Measurements from ENCODE around the gene VDAC1.

VDAC1 gene

GRCh38 chr5:133995341-133995740 is 9.4 kb downstream of the VDAC1 start:
- H3K27ac ChIP-seq (ENCODE audit: low read length), result no peak overlapping the region
- no peaks in the 10 kb centered on the region for H3K9me3 ChIP-seq (ENCODE audit: control insufficient read depth, insufficient read depth, low read length)
- H3K36me3 ChIP-seq (ENCODE audit: control insufficient read depth, insufficient read depth, low read length), result peaks cover 7% of the 10 kb centered on the region; the same call in 1 of the 2 replicates
- no CpG with 5 or more reads among the region's 8 CpGs for WGBS (ENCODE audit: insufficient coverage, insufficient read length)
- H3K4me1 ChIP-seq (ENCODE audit: control insufficient read depth, insufficient read depth, low read length), result peaks cover 7% of the 10 kb centered on the region
- no peak overlapping the region for H3K4me3 ChIP-seq (ENCODE audit: low read length)
- DNase-seq (ENCODE audit: low read depth, low spot score), result no peak
- no peaks in the 10 kb centered on the region for H3K27me3 ChIP-seq (ENCODE audit: control insufficient read depth, insufficient read depth, low read length)

DNA sequence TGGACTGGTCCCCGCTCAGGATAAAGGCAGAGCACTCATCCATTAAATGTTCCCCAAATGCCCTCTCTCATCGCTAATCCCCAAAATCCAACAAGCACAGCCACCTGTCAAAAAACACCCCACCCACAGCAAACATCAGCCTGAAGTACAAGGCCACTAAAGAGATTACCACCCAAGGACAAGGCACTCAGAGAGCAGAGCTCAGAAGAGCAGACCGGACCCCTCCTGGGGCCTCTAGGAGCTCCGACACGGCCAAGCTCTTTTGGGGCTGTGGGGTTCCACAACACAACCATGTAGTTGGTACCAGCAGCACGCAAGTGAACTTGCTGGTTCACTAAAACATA is 9.8 kb downstream of the VDAC1 start:
- WGBS (ENCODE audit: insufficient coverage, insufficient read length), result no CpG with 5 or more reads among the region's 6 CpGs
- no peak overlapping the region for H3K27ac ChIP-seq (ENCODE audit: low read length)

DNA sequence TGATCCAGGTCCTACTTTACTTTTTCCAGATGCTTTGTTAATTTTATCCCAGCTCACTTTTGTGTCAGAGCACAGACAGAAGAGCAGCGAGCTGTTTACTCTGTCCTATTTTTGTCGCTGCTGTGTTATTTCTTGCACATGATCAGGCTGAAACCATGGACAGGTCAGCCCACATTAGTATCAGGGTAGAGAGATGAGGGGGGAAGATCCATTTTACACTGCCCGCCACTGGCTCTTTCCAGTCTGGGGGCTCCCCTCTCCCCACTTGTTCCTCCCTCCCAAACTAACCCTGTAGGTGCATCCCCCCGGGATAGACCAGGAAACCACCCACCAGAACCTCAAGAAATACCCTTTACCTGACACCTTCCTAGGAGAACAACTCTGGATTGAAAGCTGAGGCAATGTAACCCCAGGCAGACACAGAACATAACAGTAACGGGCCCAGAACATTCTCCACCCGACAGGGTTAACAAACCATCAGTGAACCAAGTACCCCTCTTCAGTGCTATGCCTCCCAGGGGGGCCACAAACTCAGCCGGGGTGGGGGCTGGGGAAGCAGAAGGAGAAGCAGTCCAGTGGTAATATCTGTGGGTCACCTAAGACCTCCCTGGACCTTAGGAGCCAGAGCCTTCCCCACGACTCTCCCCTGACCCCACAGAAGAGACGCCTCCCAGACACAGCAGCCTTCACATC is 10.3 kb downstream of the VDAC1 start:
- Histone ChIP-seq H3K27ac (ENCODE audit: low read length) (no peak overlapping the region), H3K27me3 (ENCODE audit: control insufficient read depth, insufficient read depth, low read length) (no peaks in the 10 kb centered on the region), H3K4me3 (ENCODE audit: low read length) (no peak overlapping the region), H3K9me3 (ENCODE audit: control insufficient read depth, insufficient read depth, low read length) (no peaks in the 10 kb centered on the region), H3K4me1 (ENCODE audit: control insufficient read depth, insufficient read depth, low read length) (peaks cover 7% of the 10 kb centered on the region), H3K36me3 (ENCODE audit: control insufficient read depth, insufficient read depth, low read length) (peaks cover 10% of the 10 kb centered on the region; the same call in 1 of the 2 replicates)
- no CpG with 5 or more reads among the region's 9 CpGs for WGBS (ENCODE audit: insufficient coverage, insufficient read length)
- DNase-seq (ENCODE audit: low read depth, low spot score), result no peak

More for the DNA sequence above, 9.8 kb downstream of the VDAC1 start:
- Histone ChIP-seq H3K4me1 (ENCODE audit: control insufficient read depth, insufficient read depth, low read length) (peaks cover 7% of the 10 kb centered on the region), H3K27me3 (ENCODE audit: control insufficient read depth, insufficient read depth, low read length) (no peaks in the 10 kb centered on the region), H3K4me3 (ENCODE audit: low read length) (no peak overlapping the region), H3K9me3 (ENCODE audit: control insufficient read depth, insufficient read depth, low read length) (no peaks in the 10 kb centered on the region), H3K36me3 (ENCODE audit: control insufficient read depth, insufficient read depth, low read length) (peaks cover 10% of the 10 kb centered on the region; the same call in 1 of the 2 replicates)
- DNase-seq (ENCODE audit: low read depth, low spot score), result no peak

GRCh38 chr5:133993185-133993936 is 11.4 kb downstream of the VDAC1 start:
- no peak for DNase-seq (ENCODE audit: low read depth, low spot score)
- no peak overlapping the region for H3K27ac ChIP-seq (ENCODE audit: low read length)
- H3K9me3 ChIP-seq (ENCODE audit: control insufficient read depth, insufficient read depth, low read length), result no peaks in the 10 kb centered on the region
- H3K27me3 ChIP-seq (ENCODE audit: control insufficient read depth, insufficient read depth, low read length), result no peaks in the 10 kb centered on the region
- WGBS (ENCODE audit: insufficient coverage, insufficient read length), result no CpG with 5 or more reads among the region's 2 CpGs
- H3K4me1 ChIP-seq (ENCODE audit: control insufficient read depth, insufficient read depth, low read length), result peaks cover 7% of the 10 kb centered on the region
- H3K4me3 ChIP-seq (ENCODE audit: low read length), result no peak overlapping the region
- H3K36me3 ChIP-seq (ENCODE audit: control insufficient read depth, insufficient read depth, low read length), result peaks cover 15% of the 10 kb centered on the region; the same call in 1 of the 2 replicates

DNA sequence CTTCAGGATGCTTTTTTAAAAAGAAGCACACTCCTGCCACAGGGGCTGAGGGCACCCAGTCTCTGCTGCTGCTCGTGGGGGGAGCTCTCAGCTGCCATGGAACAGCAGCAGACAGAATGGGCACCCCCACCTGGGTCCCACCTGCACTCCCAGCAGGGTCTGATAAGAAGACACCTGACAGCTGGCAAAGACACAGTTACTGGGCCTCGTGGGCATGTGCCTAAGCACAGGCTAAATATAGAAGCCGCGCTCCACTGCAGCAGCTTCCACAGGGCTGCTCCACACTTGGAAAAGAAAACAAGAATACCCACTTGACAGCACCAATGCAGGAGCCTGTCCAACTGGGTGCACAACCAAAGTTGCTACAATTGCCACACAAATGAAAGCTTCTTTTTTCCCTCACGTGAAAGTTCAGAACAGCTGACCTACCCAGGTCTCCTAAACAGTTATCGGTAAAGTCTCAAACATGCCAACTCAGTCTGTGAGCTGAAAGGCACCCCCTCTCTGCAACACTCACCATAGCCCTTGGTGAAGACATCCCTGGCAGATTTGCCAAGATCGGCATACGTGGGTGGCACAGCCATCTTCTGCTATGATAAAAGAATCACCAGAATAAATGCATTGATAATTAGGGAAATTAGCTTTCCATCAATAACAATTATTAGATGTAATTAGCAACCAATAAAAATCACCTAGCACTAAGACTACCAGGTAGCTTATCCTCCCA is 12.2 kb downstream of the VDAC1 start:
- no peaks in the 10 kb centered on the region for H3K27me3 ChIP-seq (ENCODE audit: control insufficient read depth, insufficient read depth, low read length)
- no peak overlapping the region for H3K4me3 ChIP-seq (ENCODE audit: low read length)
- H3K9me3 ChIP-seq (ENCODE audit: control insufficient read depth, insufficient read depth, low read length), result no peaks in the 10 kb centered on the region
- no peak for DNase-seq (ENCODE audit: low read depth, low spot score)
- H3K27ac ChIP-seq (ENCODE audit: low read length), result no peak overlapping the region
- WGBS (ENCODE audit: insufficient coverage, insufficient read length), result no CpG with 5 or more reads among the region's 8 CpGs
- peaks cover 7% of the 10 kb centered on the region for H3K4me1 ChIP-seq (ENCODE audit: control insufficient read depth, insufficient read depth, low read length)
- peaks cover 15% of the 10 kb centered on the region; the same call in 1 of the 2 replicates for H3K36me3 ChIP-seq (ENCODE audit: control insufficient read depth, insufficient read depth, low read length)

DNA sequence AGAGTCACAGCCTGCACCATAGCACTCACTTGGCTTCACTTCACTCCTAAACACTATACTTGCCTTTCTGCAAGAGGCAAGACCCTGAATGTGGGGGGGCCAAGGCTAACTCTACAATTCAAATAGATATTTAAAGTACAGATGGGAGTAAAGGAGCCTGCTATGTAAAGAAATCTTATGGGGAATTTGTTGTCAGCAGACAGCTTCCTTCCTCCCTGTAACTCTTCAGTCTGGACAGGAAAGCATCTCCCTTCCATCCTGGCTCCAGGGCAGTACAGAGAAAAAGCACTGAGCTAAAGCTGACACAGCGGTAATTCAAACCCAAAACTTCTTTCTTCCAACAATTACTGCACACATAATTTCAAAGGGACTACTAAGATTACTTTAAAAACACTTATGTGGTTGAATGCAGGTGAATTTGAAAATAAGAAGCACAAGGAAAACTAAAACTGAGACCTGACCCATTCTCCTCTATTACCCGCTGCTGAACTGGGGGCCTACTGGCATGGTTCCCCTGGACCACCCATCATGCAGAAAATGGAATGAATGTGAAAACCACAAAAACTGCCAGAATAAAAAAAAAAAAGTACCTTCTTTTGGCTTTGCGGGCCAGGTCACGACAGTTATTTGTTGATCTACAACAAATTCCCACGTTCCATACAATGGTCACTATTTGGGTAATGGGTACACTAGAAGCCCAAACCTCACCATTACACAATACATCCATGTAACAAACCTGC is 13.4 kb downstream of the VDAC1 start:
- DNase-seq (ENCODE audit: low read depth, low spot score), result no peak
- H3K36me3 ChIP-seq (ENCODE audit: control insufficient read depth, insufficient read depth, low read length), result peaks cover 19% of the 10 kb centered on the region; the same call in 1 of the 2 replicates
- WGBS (ENCODE audit: insufficient coverage, insufficient read length), result no CpG with 5 or more reads among the region's 5 CpGs
- peaks cover 5% of the 10 kb centered on the region; the same call in 1 of the 2 replicates for H3K4me1 ChIP-seq (ENCODE audit: control insufficient read depth, insufficient read depth, low read length)
- H3K4me3 ChIP-seq (ENCODE audit: low read length), result no peak overlapping the region
- no peaks in the 10 kb centered on the region for H3K27me3 ChIP-seq (ENCODE audit: control insufficient read depth, insufficient read depth, low read length)
- H3K27ac ChIP-seq (ENCODE audit: low read length), result no peak overlapping the region
- H3K9me3 ChIP-seq (ENCODE audit: control insufficient read depth, insufficient read depth, low read length), result no peaks in the 10 kb centered on the region

GRCh38 chr5:133990396-133990795 is 14.4 kb downstream of the VDAC1 start:
- no CpG with 5 or more reads among the region's 6 CpGs for WGBS (ENCODE audit: insufficient coverage, insufficient read length)
- Histone ChIP-seq H3K4me3 (ENCODE audit: low read length) (no peak overlapping the region), H3K4me1 (ENCODE audit: control insufficient read depth, insufficient read depth, low read length) (no peaks in the 10 kb centered on the region), H3K36me3 (ENCODE audit: control insufficient read depth, insufficient read depth, low read length) (peaks cover 19% of the 10 kb centered on the region; the same call in 1 of the 2 replicates), H3K27me3 (ENCODE audit: control insufficient read depth, insufficient read depth, low read length) (no peaks in the 10 kb centered on the region), H3K9me3 (ENCODE audit: control insufficient read depth, insufficient read depth, low read length) (no peaks in the 10 kb centered on the region), H3K27ac (ENCODE audit: low read length) (no peak overlapping the region)
- no peak for DNase-seq (ENCODE audit: low read depth, low spot score)

- Histone ChIP-seq H3K4me1 (ENCODE audit: control insufficient read depth, insufficient read depth, low read length) (no peaks in the 10 kb centered on the region), H3K36me3 (ENCODE audit: control insufficient read depth, insufficient read depth, low read length) (peaks cover 27% of the 10 kb centered on the region; the same call in 1 of the 2 replicates), H3K4me3 (ENCODE audit: low read length) (no peak overlapping the region), H3K9me3 (ENCODE audit: control insufficient read depth, insufficient read depth, low read length) (no peaks in the 10 kb centered on the region), H3K27me3 (ENCODE audit: control insufficient read depth, insufficient read depth, low read length) (no peaks in the 10 kb centered on the region), H3K27ac (ENCODE audit: low read length) (no peak overlapping the region)
- WGBS (ENCODE audit: insufficient coverage, insufficient read length), result no CpG with 5 or more reads among the region's 3 CpGs
- DNase-seq (ENCODE audit: low read depth, low spot score), result no peak
Observed at GRCh38 chr5:133985540-133986180, 19.1 kb downstream of the VDAC1 start.

GRCh38 chr5:133983674-133984073 is 21.1 kb downstream of the VDAC1 start:
- H3K27ac ChIP-seq (ENCODE audit: low read length), result no peak overlapping the region
- no peak for DNase-seq (ENCODE audit: low read depth, low spot score)
- H3K9me3 ChIP-seq (ENCODE audit: control insufficient read depth, insufficient read depth, low read length), result no peaks in the 10 kb centered on the region
- H3K4me3 ChIP-seq (ENCODE audit: low read length), result no peak overlapping the region
- H3K36me3 ChIP-seq (ENCODE audit: control insufficient read depth, insufficient read depth, low read length), result peaks cover 23% of the 10 kb centered on the region; the same call in 1 of the 2 replicates
- no peaks in the 10 kb centered on the region for H3K27me3 ChIP-seq (ENCODE audit: control insufficient read depth, insufficient read depth, low read length)
- no peaks in the 10 kb centered on the region for H3K4me1 ChIP-seq (ENCODE audit: control insufficient read depth, insufficient read depth, low read length)
- no CpG with 5 or more reads among the region's 5 CpGs for WGBS (ENCODE audit: insufficient coverage, insufficient read length)

Data from iPS DF 6.9 (cell line).